Fibroblast of the aortic adventitia (primary cell): Measurements from ENCODE around the gene AOAH. TPM values are rescaled to one million over a fixed set of nuclear protein-coding genes. Genes with fewer than 3 reads are reported as not detected.
"Not testable (repeated sequence)": the region's sequence is repeated elsewhere in the genome, so short reads cannot be mapped to it uniquely, and the experiment has no call there.

Experiments
- DNase-seq: peaks from one replicate; pipeline ENCODE4 v3.0.0-alpha.2; 2010; ENCODE audit warnings: low read depth
- H3K4me3 ChIP-seq: 2 replicates; pipeline ENCODE4 v1.5.1; 2011; ENCODE audit warnings: low read depth, mild to moderate bottlenecking, control low read depth, low read length, moderate library complexity
- total RNA-seq: library from RNA; depleted of rRNA; stranded (reverse); fragments of >200 nt; gene quantifications from 2 replicates; pipeline ENCODE4 v1.2.3, GENCODE V29; 2012; ENCODE audit warnings: low replicate concordance
- TF ChIP-seq, protein P1 (sequence below): IDR thresholded peaks from 2 replicates; pipeline ENCODE4 v1.5.1; 2011; ENCODE audit warnings: mild to moderate bottlenecking, low read length, control low read depth, inconsistent platforms; ENCODE audit not compliant: insufficient read depth

AOAH gene
- total RNA-seq, 1 donor: not detected

DNA sequence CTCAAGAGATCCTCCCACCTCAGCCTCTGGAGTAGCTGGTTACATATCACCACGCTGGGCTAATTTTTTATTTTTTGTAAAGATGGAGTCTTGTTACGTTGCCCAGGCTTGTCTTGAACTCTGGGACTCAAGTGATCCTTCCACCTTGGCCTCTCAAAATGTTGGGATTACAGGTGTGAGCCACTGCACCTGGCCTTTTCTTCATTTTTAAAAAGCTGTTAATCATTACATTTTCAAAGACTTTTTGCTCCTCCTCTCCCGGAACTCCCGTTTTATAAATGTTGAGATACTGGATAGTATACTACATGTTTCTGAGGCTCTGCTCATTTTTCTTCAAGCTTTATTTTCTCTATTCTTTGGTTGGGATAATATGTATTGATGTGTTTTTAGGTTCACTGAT is 16.4 kb downstream of the AOAH start:
- DNase-seq: no peak
- TF ChIP-seq, protein P1, sequence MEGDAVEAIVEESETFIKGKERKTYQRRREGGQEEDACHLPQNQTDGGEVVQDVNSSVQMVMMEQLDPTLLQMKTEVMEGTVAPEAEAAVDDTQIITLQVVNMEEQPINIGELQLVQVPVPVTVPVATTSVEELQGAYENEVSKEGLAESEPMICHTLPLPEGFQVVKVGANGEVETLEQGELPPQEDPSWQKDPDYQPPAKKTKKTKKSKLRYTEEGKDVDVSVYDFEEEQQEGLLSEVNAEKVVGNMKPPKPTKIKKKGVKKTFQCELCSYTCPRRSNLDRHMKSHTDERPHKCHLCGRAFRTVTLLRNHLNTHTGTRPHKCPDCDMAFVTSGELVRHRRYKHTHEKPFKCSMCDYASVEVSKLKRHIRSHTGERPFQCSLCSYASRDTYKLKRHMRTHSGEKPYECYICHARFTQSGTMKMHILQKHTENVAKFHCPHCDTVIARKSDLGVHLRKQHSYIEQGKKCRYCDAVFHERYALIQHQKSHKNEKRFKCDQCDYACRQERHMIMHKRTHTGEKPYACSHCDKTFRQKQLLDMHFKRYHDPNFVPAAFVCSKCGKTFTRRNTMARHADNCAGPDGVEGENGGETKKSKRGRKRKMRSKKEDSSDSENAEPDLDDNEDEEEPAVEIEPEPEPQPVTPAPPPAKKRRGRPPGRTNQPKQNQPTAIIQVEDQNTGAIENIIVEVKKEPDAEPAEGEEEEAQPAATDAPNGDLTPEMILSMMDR: no peak
- no peak overlapping the region for H3K4me3 ChIP-seq

DNA sequence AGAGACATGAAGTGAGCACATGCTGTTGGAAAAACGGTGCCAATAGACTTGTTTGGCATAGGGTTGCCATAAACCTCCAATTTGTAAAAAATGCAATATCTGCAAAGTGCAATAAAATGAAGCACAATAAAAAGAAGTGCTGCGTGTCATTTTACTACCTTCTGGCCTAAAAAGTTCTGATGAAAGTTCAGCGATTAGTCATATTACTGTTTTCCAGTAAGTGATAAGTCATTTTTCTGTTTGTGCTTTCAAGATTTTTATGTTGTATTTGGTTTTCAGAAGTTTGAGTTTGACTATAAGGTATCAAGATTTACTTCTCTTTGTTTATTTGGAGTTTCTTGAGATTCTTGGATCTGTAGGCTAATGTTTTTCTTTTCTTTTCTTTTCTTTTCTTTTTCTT is 16.8 kb downstream of the AOAH start:
- no peak overlapping the region for H3K4me3 ChIP-seq
- no peak for DNase-seq
- TF ChIP-seq, protein P1: no peak

DNA sequence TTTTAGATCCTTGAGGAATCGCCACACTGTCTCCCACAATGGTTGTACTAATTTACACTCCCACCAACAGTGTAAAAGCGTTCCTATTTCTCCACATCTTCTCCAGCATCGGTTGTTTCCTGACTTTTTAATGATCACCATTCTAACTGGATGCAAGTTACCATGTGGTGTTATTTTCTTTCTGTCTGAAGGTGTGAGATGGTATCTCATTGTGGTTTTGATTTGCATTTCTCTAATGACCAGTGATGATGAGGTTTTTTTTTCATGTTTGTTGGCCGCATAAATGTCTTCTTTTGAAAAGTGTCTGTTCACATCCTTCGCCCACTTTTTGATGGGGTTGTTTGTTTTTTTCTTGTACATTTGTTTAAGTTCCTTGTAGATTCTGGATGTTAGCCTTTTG is 20.4 kb downstream of the AOAH start:
- not testable (repeated sequence) for DNase-seq, H3K4me3 ChIP-seq

DNA sequence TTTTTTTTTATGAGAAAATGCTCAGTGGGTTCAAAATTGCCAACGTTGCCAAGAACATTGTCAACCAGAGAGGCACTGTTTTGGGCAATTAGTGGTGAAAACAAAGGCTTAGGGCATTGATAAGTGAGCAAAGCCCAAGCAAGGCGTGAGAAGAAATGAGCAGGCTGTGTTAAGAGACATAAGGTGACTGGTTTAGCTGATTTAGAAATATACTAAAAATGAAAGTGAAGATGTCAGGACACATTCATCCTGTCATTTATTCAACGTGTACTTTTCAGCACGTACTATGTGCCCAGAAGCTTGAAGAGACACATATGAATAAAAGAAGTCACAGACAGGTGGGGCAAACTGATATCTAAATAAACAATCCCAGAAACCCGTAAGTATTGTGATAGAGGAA is 31.8 kb downstream of the AOAH start:
- TF ChIP-seq, protein P1: no peak
- H3K4me3 ChIP-seq: no peak overlapping the region
- DNase-seq: no peak

DNA sequence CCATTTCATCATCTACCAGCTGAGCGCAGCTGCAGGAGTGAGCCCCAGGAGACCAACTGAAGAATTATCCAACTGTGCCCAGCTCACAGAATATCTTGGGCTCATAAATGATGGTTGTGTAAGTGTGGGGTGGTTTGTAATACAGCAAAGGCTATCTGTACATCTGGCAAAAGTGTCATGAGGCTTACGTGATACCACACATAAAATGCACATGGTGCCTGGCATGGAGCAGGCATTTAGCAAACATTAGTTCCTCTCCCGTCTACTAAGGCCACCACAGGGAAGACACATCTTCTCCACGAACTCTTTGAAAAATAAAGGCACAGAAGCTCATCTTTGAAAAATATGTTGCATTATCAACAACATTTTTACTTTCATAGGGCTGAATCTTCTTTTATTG is 32.3 kb downstream of the AOAH start:
- no peak for DNase-seq
- TF ChIP-seq, protein P1: no peak
- no peak overlapping the region for H3K4me3 ChIP-seq

DNA sequence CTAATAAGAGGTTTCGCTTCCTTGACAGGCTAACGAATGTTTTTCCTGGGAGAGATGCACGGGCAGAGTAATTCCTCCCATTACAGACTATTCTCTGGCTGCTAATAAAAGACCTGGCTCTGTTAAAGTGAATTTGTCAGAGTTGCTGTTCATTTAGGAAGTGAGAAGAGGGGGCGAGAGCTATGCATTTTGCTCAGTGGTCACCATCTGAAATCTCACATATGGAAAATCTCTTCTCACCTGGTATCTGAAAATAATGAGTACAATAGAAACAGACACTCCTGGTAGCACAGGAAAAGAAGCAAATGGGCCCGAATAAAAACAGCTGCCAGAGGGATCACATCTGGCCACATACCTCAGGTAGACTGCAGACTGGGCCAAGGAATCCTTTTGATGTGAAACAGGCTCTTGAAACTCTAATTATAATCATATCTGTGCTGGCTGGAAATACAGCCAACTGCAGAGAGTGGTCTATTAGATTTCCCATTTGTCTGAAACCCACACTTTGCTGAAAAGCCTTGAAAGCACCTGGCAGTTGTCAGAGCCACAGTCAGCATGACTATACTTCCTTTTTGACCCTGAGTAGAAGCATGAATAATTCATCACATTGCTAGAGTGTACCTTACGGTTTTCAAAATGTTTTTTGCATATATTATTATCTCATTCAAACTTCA is 33.6 kb downstream of the AOAH start:
- no peak overlapping the region for H3K4me3 ChIP-seq
- DNase-seq: no peak
- TF ChIP-seq, protein P1: no peak

DNA sequence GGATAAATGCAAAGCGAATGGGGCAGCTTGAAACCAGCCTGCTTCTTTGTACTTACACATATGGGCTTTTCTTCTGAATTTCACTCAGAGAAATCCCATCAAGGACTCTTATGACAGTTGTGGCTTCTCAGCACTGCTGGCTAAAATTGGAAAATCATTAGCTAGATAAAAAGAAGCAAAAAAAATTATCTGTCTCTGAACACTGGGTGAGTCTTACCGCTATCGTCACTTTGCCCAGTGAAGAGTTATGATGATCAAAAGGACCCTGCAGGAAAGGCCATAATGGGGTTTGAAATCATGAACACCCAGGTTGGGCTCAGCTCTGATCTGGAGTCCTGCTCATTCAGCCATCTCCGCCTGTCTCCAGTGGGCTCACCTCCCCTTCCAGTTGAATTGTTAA is 34.3 kb downstream of the AOAH start:
- TF ChIP-seq, protein P1: no peak
- no peak overlapping the region for H3K4me3 ChIP-seq
- DNase-seq: no peak
